GM12878 (cell line): Measurements from ENCODE around the gene GPLD1. TPM values are rescaled to one million over a fixed set of nuclear protein-coding genes. Genes with fewer than 3 reads are reported as not detected.

ENCODE experiments used
- ATAC-seq: fragments of 200-7000 bp; cut with Tn5 transposase; 3 replicates; pipeline ENCODE4 v1.9.1; 2020; ENCODE audit warnings: mild to moderate bottlenecking, moderate library complexity
- BruUV-seq: library from RNA; stranded (reverse); fragments of 400-500 nt; replicated peaks from 2 replicates; lab custom pipeline; 2021; lab: Mats Ljungman, UMichigan
- CTCF ChIA-PET: fragments of 300-600 bp; sonication (Branson Sonifier 250); formaldehyde crosslinking; extraction: SDS; loops from one replicate; lab custom pipeline; 2021; ENCODE audit warnings: inconsistent platforms; lab: Yijun Ruan, JAX
- POLR2A ChIA-PET: fragments of 350-600 bp; formaldehyde crosslinking; extraction: SDS; loops from one replicate; lab custom pipeline; 2021; ENCODE audit warnings: inconsistent platforms; lab: Charles Lee
- RAD21 ChIA-PET: fragments of 300-600 bp; sonication (Branson Sonifier 250); formaldehyde crosslinking; loops from one replicate; lab custom pipeline; 2023; ENCODE audit warnings: antibody characterized with exemption; ENCODE audit not compliant: unreplicated experiment; lab: Charles Lee
- SMC1A ChIA-PET: fragments of 300-600 bp; sonication (Branson Sonifier 250); formaldehyde crosslinking; loops from one replicate; lab custom pipeline; 2023; ENCODE audit not compliant: unreplicated experiment, uncharacterized antibody; lab: Charles Lee
- DNase-seq: peaks from one replicate; pipeline ENCODE4 v3.0.0-alpha.2; 2011; ENCODE audit warnings: low read depth, low spot score
- FAIRE-seq: peaks from 3 replicates; lab custom pipeline; 2011; peaks lifted over from hg19 to GRCh38; lab: Jason Lieb, UNC
- H2AFZ ChIP-seq: 2 replicates; pipeline ENCODE4 v1.6.0; 2011; ENCODE audit warnings: low read depth, low read length, control low read depth; ENCODE audit not compliant: control insufficient read depth
- H3K27ac ChIP-seq: 2 replicates; pipeline ENCODE4 v1.5.1; 2011; ENCODE audit warnings: control low read depth; ENCODE audit not compliant: control insufficient read depth, insufficient read depth
- H3K27me3 ChIP-seq, 2 experiments: replicated peaks in 1 of 2; 2 replicates each; pipeline versions ENCODE4 v1.6.0 to v1.6.1; 2011; ENCODE audit warnings: low read length in 1 of 2; ENCODE audit not compliant: control insufficient read depth in 2 of 2, insufficient read depth in 2 of 2
- H3K36me3 ChIP-seq, 2 experiments: 2 replicates each; pipeline ENCODE4 v1.5.1; 2011; ENCODE audit warnings: low read length in 1 of 2; ENCODE audit not compliant: control insufficient read depth in 2 of 2, insufficient read depth in 2 of 2
- H3K4me1 ChIP-seq: 2 replicates; pipeline ENCODE4 v1.6.1; 2011; ENCODE audit warnings: mild to moderate bottlenecking, low read length, moderate library complexity, mixed read lengths; ENCODE audit not compliant: control insufficient read depth, insufficient read depth
- H3K4me2 ChIP-seq: 2 replicates; pipeline ENCODE4 v1.6.0; 2011; ENCODE audit warnings: control low read depth; ENCODE audit not compliant: control insufficient read depth, insufficient read depth
- H3K4me3 ChIP-seq: fragments of 200-600 bp; sonication (generic); 2 replicates; pipeline ENCODE4 v1.5.1; 2016
- H3K79me2 ChIP-seq: 2 replicates; pipeline ENCODE4 v1.6.0; 2011; ENCODE audit warnings: low read length; ENCODE audit not compliant: control insufficient read depth, insufficient read depth
- H3K9ac ChIP-seq: 2 replicates; pipeline ENCODE4 v1.8.0; 2011; ENCODE audit warnings: low read length, control low read depth, mixed read lengths; ENCODE audit not compliant: control insufficient read depth, insufficient read depth
- H3K9me3 ChIP-seq: replicated peaks from 3 replicates; pipeline ENCODE4 v1.5.1; 2011; ENCODE audit warnings: mild to moderate bottlenecking, low read length; ENCODE audit not compliant: control insufficient read depth, insufficient read depth
- H4K20me1 ChIP-seq: 2 replicates; pipeline ENCODE4 v1.6.0; 2011; ENCODE audit not compliant: control insufficient read depth, insufficient read depth
- GATAD2B ChIP-seq: fragments of 450-650 bp; conservative IDR thresholded peaks from 2 replicates; pipeline ENCODE4 v1.6.1; 2017; ENCODE audit warnings: low read depth, mild to moderate bottlenecking, moderate library complexity
- HDAC2 ChIP-seq: fragments of 200-600 bp; sonication (generic); IDR thresholded peaks from 2 replicates; pipeline ENCODE4 v1.6.1; 2017
- HDAC6 ChIP-seq: fragments of 200-600 bp; sonication (generic); IDR thresholded peaks from one replicate; pipeline ENCODE4 v1.8.0; 2017; ENCODE audit warnings: antibody characterized with exemption; ENCODE audit not compliant: unreplicated experiment
- JUNB ChIP-seq: IDR thresholded peaks from 2 replicates; pipeline ENCODE4 v1.6.1; 2016; ENCODE audit warnings: antibody characterized with exemption, mild to moderate bottlenecking
- MTA2 ChIP-seq: fragments of 450-650 bp; IDR thresholded peaks from 2 replicates; pipeline ENCODE4 v1.6.1; 2016; ENCODE audit warnings: low read depth, mild to moderate bottlenecking, moderate library complexity
- NR2C1 ChIP-seq: fragments of 450-650 bp; IDR thresholded peaks from 2 replicates; pipeline ENCODE4 v1.6.1; 2017; ENCODE audit warnings: antibody characterized with exemption, mild to moderate bottlenecking, moderate library complexity
- NRF1 ChIP-seq: conservative IDR thresholded peaks from 2 replicates; pipeline ENCODE4 v1.6.1; 2011; ENCODE audit warnings: mild to moderate bottlenecking, low read depth, low read length, improper control_type of control experiment
- ZBTB33 ChIP-seq: fragments of 450-650 bp; IDR thresholded peaks from 2 replicates; pipeline ENCODE4 v1.6.1; 2017; ENCODE audit warnings: mild to moderate bottlenecking
- ZNF384 ChIP-seq: IDR thresholded peaks from 2 replicates; pipeline ENCODE4 v1.6.1; 2012; ENCODE audit warnings: low read depth, mild to moderate bottlenecking, low read length, improper control_type of control experiment, borderline replicate concordance
- ZNF687 ChIP-seq: fragments of 450-650 bp; IDR thresholded peaks from 2 replicates; pipeline ENCODE4 v1.6.1; 2017; ENCODE audit warnings: mild to moderate bottlenecking, moderate library complexity
- ZSCAN29 ChIP-seq: fragments of 450-650 bp; IDR thresholded peaks from 2 replicates; pipeline ENCODE4 v1.6.1; 2017; ENCODE audit warnings: mild to moderate bottlenecking, moderate library complexity
- WGBS: methylation state at CpG from one replicate; pipeline ENCODE4 v1.1.6; 2016; ENCODE audit warnings: low lambda C conversion rate; ENCODE audit not compliant: insufficient replicate concordance, insufficient coverage; ENCODE audit errors: missing lambda C conversion rate; 5-methylcytosine and 5-hydroxymethylcytosine counted together
- in situ Hi-C: fragments of 300-500 bp; cut with MboI; formaldehyde crosslinking; loops from 9 replicates; pipeline ENCODE4 v1.14.3; 2018; ENCODE audit warnings: mixed read lengths
- intact Hi-C: fragments of 100-400 bp; cut with micrococcal nuclease; formaldehyde crosslinking; loops from one replicate; pipeline ENCODE4 v1.14.2; 2022; ENCODE audit not compliant: unreplicated experiment
- polyA plus RNA-seq, 11 experiments: library from polyadenylated mRNA; depleted of rRNA in 4 of 11; unstranded in 6 of 11; stranded (reverse) in 5 of 11; fragments of >200 nt; fragmentation: Nextera tagmentation in 4 of 11; fragmentation: Illumina TruSeq in 1 of 11; extraction: Ambion mirVana in 4 of 11; extraction: Trizol in 1 of 11; gene quantifications; 1 replicate in 1 of 11; 2 replicates in 10 of 11; pipeline versions ENCODE4 v1.2.1 to v1.2.3, GENCODE V29; 2011 to 2016; ENCODE audit warnings: inconsistent platforms in 2 of 11, missing spikeins in 2 of 11, low read depth in 1 of 11
- total RNA-seq, 4 experiments: library from RNA; depleted of rRNA in 3 of 4; stranded (reverse); fragments of >200 nt in 3 of 4; fragmentation: Illumina TruSeq in 1 of 4; extraction: Trizol in 1 of 4; gene quantifications; 2 replicates each; pipeline versions ENCODE4 v1.2.1 to v1.2.3, GENCODE V29; 2013 to 2021

GPLD1 gene
- total and polyA plus RNA-seq, 10 of the 15 experiments (the other 5 are each of a cell fraction or from before 2014, with no cell fraction given): 0.04 to 1.0 (median 0.69) TPM

GRCh38 chr6:24494821-24495795 lies 5.7 kb upstream of the GPLD1 start, which contains the start of gene ALDH5A1:
Gene ALDH5A1, plus strand, starts transcription at chr6:24494969. Its CDS starts 28 bp downstream, at chr6:24494997.
- no TSS peak for BruUV-seq
- FAIRE-seq: no peak
- H3K4me1 ChIP-seq: peaks cover 3% of the 10 kb centered on the region; the same call in 1 of the 2 replicates
- TF ChIP-seq NR2C1 (no peak), ZBTB33 (no peak), ZNF687 (peak; percentile 80), ZSCAN29 (peak; percentile 46; the same call in 1 of the 2 replicates), NRF1 (no peak), JUNB (no peak), MTA2 (peak; percentile 11; the same call in 1 of the 2 replicates), GATAD2B (peak; percentile 97), ZNF384 (no peak), HDAC6 (peak; percentile 91), HDAC2 (no peak)

More at GRCh38 chr6:24494821-24495795, 5.7 kb upstream of the GPLD1 start, which contains the start of gene ALDH5A1:
- CTCF ChIA-PET: interaction anchor here (0.8 to 11.3 kb wide), 23 partner anchors 9 to 281 kb away, joined by 3 to 233 read pairs (median 4); partner anchors contain the start of genes ACOT13 and TDP2
- no peaks in the 10 kb centered on the region for H3K27me3 ChIP-seq
- peak within 1 kb of the TSS; percentile 90 for H3K4me2 ChIP-seq
- no peak for DNase-seq
- H3K79me2 ChIP-seq: no peaks in the 10 kb centered on the region
- intact Hi-C loops: no loop called here
- 2% methylated on average over 75 of the region's 93 CpGs for WGBS
- in situ Hi-C loops: no loop called here
- peak; percentile 86 for ATAC-seq
- H3K36me3 ChIP-seq: no peaks in the 10 kb centered on the region
- H4K20me1 ChIP-seq: no peaks in the 10 kb centered on the region
- H3K4me3 ChIP-seq: peak within 1 kb of the TSS; percentile 79
- SMC1A ChIA-PET: interaction anchor here (0.8 to 7.4 kb wide), 17 partner anchors 13 to 212 kb away, joined by 3 to 68 read pairs (median 4); no protein-coding TSS in a partner anchor
- POLR2A ChIA-PET: interaction anchor here (0.6 to 2.6 kb wide), 8 partner anchors 11 to 281 kb away, joined by 3 to 15 read pairs (median 6); partner anchors contain the start of genes ACOT13 and TDP2
- H3K9ac ChIP-seq: peak within 1 kb of the TSS; percentile 21
- RAD21 ChIA-PET: interaction anchor here (0.7 to 5.3 kb wide), 16 partner anchors 9 to 285 kb away, joined by 3 to 81 read pairs (median 4); partner anchors contain the start of genes ACOT13, GMNN and TDP2
- H2AFZ ChIP-seq: peak within 1 kb of the TSS; percentile 42
- H3K27ac ChIP-seq: peak within 1 kb of the TSS; percentile 33
- no peaks in the 10 kb centered on the region; the same call in 2 of the 3 replicates for H3K9me3 ChIP-seq
